Stimulated activated CD8-positive, alpha-beta memory T cell treated with anti-CD3 and anti-CD28 coated beads, Interleukin-7, amount 100 ng/mL, for 4 hours (primary cell): ENCODE results near the gene PLAGL2.
"Not testable (repeated sequence)": the region's sequence is repeated elsewhere in the genome, so short reads cannot be mapped to it uniquely, and the experiment has no call there.

ENCODE experiments used
- DNase-seq, 2 donors: peaks; one replicate each; pipeline ENCODE4 v3.0.0-alpha.2; 2020; ENCODE audit warnings: low read depth in 2 of 2

Gene PLAGL2, protein sequence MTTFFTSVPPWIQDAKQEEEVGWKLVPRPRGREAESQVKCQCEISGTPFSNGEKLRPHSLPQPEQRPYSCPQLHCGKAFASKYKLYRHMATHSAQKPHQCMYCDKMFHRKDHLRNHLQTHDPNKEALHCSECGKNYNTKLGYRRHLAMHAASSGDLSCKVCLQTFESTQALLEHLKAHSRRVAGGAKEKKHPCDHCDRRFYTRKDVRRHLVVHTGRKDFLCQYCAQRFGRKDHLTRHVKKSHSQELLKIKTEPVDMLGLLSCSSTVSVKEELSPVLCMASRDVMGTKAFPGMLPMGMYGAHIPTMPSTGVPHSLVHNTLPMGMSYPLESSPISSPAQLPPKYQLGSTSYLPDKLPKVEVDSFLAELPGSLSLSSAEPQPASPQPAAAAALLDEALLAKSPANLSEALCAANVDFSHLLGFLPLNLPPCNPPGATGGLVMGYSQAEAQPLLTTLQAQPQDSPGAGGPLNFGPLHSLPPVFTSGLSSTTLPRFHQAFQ

DNA sequence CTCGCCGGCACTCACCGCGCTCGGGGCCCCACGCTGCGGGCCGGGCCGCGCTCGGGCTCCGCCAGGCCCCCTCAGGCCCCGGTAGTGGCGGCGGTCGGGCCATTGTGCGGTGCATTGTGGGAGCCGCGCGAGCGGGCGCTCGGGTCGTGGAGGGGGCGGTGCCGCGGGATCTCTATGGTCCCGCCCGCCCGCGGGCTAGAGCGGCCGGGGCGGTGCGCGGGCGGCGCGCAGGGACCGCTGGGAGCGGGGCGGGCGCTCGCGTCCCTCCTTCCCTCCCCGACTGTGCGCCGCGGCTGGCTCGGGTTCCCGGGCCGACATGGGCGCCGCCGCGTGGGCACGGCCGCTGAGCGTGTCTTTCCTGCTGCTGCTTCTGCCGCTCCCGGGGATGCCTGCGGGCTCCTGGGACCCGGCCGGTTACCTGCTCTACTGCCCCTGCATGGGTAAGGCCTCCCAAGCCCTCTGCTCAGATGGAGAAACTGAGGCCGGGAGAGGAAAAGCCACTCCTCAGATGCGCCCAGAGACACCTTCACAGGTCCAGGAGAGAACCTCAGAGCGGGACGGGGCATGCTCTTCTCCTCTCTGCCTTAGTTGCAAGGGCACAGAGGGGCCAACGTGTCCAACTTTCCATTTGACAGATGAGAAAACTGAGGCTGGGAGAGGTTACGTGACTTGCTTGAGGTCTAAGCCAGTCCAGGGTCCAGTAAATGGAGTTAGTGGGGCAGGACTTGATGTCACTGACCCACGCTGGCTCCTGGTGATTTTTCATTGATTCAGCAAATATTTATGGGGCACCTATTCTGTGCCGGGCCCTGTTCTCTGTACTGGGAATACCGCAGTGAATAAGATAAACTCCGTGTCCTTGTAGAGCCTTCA lies at the start of gene PLAGL2, which contains the start of gene POFUT1:
TSS of gene PLAGL2 (minus strand) at position 118 of the 873 bp plus-strand sequence. CDS start 5,565 bp downstream, outside the sequence.
TSS of gene POFUT1 (plus strand) at position 255 of the 873 bp plus-strand sequence. CDS start at position 317, 62 bp downstream.
- DNase-seq = peak; percentile 72 to 87

DNA sequence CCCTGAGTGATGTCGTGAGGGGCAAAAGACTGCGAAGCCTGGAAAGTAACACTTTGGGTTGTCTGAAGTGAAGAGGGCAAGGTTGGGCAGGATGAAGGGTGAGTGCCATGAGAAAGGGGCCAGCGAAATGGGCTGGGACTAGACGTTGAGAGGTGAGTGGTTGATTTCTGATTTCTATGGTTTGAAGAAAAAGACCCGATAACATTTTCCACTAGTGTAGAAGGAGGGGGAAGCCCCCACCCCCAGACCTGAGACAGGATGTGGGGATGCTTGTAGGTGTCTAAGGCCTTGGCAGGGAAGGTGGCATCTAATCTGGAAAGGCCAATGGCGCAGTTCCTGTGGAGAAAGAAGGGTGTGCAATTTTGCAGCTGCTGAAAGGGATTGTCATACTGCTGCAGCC lies 44.6 kb upstream of the PLAGL2 start:
- DNase-seq = peak; percentile 68 to 83

DNA sequence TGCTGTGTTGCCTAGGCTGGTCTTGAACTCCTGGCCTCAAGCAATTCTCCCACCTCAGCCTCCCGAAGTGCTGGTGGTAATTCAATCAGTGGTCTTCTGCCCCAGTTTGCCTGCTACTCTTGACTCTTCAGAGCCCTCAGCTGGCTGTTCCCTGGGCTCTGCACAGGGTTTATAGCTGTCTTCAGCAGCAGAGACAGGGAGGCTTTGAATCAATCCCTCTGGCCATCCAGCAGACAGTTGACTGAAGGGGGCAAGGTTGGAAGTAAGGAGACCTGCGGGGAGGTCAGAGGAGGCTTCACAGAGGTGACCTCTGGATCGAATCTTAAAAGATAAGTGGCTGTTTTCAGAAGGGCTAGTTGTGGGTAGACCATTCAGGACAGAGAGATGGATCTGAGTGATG lies 43.9 kb upstream of the PLAGL2 start:
- DNase-seq = no peak

DNA sequence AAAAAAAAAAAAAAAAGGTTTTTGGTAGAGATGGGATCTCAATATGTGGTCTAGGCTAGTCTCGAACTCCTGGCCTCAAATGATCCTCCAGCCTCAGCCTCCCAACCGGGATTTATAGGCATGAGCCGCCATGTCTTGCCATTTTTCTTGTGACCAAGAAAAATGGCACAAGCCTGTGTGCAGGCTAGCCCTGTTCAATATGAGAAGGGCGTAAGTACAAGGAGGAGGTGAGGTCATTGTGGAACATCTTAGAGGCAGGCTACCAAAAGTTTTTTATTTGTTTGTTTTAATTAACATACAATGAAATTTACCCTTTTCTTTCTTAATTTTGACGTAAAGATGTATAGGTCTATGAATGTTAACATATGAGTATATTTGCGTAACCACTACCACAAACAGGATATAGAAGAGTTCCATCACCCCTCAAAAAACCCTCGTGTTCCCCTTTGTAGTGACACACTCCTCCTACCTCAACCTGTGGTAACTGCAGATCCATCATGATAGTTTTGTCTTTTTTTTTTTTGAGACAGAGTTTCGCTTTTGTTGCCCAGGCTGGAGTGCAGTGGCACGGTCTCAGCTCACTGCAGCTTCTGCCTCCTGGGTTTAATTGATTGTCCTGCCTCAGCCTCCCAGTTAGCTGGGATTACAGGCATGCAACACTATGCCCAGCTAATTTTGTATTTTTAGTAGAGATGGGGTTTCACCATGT lies 41.6 kb upstream of the PLAGL2 start:
- DNase-seq = peak in 1 of 2 donors; percentile 25

DNA sequence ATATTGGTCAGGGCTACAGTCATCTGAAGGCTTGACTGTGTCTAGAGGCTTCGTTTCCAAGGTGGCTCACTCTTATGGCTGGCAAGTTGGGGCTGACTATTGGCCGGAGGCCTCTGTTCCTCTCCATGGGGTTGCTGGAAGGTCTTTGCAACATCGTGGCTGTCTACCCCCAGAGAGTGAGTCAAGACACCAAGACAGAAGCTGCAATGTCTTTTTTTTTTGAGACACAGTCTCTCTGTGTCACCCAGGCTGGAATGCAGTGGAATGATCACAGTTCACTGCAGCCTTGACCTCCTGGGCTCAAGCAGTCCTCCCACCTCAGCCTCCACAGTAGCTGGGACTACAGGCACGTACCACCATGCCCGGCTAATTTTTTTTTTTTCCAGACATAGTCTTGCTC lies 40.5 kb upstream of the PLAGL2 start:
- no peak for DNase-seq

DNA sequence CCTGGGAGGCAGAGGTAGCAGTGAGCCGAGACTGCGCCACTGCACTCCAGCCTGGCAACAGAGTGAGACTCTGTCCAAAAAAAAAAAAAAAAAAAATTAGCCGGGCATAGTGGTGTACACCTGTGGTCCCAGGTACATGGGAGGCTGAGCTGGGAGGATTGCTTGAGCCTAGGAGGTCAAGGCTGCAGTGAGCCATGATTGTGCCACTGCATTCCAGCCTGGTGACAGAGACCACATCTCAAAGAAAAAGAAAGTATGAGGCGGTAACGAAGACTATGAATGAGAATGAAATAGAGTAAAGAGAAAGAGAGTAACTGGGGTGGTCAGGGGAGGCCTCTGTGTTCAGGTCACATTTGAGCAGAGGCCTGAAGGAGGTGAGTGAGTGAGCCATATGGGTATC lies 38.7 kb upstream of the PLAGL2 start:
- not testable (repeated sequence) for DNase-seq

DNA sequence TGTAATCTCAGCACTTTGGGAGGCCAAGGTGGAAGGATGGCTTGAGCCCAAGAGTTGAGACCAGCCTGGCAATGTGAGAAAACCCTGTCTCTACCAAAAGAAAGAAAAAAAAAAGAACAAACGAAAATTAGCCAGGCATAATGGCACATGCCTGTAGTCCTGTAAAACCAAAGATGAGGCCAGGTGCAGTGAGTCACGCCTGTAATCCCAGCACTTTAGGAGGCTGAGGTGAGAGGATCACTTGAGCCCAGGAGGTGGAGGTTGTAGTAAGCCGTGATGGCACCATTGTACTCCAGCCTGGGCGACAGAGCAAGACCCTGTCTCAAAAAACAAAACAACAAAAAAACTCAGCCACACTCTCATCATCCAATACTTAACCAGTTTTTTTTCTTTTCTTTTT lies 37.4 kb upstream of the PLAGL2 start:
- no peak for DNase-seq

DNA sequence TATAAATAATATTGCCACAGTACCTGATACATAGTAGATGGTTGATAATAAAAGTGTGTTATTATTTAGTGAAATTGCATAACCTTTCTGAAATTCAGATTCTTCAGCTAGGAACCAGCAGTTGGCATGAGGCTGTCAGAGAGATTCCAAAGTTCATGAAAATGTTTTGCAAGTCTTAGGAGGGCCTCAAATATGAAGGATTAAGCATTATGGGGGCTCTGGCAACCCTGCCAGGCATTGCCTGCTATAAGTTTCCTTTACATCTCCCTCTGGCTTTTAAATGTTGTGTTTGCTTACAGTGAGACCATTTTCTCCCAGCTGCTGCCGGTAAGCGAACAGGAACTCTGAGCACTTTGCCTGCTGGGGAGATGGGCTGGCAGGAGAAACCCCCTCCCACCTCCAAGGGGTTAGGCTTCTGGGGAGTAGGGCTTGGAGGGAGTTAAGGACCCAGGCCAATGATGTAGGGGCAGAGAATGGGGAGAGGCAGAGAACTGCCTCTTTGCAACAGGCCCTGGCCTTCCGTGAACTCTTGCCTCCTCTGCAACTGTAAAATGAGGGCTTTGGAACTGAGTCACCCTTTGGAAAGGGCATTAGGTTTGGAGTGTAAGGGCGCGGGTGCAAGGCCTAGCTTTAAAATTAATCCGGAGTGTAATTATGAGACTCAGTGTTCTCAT lies 36.7 kb upstream of the PLAGL2 start:
- no peak for DNase-seq

DNA sequence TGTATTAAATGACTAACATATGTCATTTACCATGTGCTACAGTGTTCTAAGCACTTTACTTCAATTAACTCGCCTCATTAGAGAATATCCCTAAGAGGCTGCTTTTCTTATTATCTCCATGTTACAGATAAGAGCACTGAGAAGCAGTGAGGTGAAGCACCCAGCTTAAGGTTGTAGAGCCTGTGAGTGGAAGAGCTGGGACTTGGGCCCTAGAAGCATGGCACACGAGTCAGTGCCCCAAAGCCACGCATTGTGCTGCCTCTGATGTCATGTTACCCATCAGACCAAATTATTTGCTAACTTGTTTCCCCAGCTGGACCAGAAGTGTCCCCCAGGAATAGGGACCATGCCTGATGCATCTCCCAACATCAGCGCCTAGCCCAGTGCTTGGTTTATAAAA lies 34.3 kb upstream of the PLAGL2 start:
- no peak for DNase-seq

DNA sequence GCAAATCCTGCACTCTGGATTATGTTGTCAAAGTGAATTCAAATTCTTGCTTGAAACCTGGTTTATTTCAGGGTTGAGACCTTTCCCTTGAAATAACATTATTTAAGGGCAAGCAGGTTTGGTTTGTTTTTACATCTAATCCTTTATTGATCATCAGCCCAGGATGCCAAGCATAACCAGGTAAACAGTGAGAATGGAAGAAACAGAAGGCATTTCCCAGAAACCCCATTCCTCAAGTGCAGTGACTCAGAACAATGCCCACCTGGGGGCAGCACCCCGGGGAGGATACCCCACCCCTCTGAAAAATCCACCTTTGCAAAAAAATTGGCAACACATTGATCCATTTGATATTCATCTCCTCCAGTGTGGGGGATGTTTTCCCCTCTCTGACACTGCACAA lies 32.7 kb upstream of the PLAGL2 start:
- no peak for DNase-seq

DNA sequence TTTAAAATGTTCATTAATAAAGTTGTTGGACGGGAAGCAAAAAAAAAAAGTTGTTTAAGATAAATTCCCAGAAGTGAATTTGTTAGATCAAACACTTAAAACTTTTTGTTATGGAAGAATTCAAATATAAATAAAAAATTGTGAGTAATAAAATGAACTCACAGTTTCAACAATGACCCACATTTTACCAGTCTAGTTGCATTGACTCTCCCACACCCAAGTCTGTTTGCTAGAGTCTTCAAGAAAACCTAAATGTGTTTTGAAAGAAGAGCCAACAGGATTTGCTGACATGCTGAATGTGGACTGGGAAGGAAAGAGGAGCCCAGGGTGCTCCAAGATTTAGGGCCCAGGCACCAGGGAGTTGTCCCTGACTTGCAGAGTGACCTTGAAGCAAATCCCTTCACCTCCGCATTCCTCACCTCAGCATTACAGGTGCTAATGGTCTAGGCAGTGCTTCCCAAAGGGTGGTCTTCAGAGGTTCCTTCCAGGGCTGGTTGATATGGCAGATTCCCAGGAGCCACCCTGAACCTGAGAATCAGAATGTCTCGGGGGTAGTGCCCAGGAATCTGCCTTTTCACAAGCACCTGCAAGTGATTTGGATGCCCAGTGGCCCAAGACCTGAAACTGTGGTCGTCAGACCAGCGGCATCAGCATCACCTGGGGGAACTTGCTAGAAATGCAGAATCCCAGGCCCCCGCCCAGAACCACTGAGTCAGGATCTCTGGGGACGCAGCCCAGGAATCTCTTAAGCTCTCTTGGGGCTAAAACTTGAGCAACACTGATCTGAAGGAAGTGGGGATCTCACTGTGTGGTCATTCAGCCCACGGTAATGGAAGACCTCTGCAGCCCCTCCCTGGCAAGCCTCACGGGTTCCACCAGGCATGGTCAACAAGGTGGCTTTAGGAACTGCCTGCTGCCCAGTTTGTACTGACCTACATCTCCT lies 31.2 kb upstream of the PLAGL2 start:
- DNase-seq = no peak

DNA sequence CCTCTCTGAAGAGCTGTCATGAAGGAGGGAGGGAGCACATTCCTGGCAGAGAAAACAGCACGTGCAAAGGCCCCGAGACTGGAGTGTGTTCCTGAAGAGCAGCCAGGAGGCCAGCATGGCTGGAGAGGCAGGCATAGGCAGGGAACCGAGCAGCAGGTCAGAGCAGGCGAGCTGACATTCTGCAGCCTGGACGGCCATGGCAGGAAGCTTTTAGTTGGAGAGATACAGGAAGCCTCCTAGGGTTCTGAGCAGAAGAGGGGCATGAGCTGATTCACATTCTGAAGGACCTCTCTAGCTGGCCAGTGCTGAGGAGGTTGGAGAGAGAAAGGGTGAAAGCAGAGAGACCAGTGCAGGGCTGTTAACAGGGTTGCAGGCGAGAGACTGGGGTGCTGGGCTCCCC lies 29.9 kb upstream of the PLAGL2 start:
- no peak for DNase-seq

DNA sequence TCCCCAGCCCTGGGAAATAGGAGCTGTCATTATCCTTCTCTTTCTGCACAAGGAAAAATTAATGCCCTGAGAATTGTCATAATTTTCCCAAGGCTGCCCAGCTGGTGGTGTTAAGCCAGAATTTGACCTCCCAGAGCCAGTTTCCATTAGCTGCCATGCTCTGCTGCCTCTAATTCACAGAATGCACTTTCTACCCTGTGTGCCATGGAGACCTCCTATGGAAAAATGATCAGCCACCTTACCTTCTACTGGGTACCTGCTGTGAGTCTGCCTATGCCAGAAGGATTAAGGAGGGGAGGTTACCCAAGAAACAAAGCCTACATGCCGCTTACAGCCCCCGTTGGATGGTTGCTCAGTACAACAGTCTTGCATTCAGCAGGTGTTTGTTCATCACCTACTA lies 29.3 kb upstream of the PLAGL2 start:
- no peak for DNase-seq

DNA sequence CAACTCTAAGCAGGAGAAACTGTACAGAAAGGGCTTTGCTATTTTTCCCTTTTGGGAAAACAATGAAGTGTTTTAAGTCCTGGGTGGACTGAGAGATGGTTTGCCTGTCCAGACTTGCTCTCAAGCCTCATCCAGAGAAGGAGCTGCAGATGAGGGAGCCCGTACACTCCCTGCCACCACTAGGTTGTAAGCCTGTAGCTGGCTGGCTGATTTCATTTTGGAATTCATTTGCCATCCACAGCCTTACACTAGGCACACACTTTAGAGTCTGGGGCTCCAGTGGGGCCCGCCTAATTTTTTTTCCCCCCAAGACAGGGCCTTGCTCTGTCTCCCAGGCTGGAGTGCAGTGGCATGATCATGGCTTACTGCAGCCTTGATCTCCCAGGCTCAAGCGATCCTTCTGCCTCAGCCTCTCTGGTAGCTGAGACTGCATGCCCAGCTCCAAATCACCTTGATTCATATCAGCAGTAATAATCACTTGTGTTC lies 28.5 kb upstream of the PLAGL2 start:
- DNase-seq = no peak

DNA sequence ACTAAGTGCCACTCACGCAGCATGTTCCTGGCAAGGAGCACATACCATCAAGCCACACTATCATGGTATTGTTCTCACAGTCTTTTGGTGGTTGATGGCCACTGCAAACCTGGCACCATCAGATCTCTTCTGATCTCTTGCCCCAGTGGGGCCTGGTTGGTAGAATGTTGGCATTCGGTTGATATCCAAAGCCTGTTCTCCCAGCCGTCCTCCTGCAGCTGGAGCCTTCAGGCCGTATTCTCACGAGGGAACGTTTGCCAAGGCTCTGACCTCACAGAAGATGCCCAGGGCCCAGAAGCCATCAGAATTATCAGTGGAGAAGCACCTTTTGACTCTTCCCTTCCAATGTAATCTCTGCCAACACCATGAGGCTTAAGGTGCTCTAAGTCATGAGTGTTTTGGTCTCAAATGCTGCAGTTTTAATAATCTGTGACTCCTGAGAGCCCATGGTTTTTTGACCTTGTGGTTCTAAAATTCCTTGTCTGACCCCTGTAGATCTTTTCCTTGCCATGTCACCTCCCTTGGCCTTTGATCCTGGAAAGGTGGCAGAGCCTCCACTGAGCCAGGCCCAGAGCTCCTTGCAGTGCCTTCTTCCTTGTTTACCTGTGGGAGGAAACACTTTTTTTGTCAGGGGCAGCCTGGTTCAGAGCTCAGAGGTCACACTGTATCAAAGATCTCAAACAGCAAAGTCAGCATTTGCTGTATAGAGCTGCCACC lies 27.9 kb upstream of the PLAGL2 start:
- no peak for DNase-seq

DNA sequence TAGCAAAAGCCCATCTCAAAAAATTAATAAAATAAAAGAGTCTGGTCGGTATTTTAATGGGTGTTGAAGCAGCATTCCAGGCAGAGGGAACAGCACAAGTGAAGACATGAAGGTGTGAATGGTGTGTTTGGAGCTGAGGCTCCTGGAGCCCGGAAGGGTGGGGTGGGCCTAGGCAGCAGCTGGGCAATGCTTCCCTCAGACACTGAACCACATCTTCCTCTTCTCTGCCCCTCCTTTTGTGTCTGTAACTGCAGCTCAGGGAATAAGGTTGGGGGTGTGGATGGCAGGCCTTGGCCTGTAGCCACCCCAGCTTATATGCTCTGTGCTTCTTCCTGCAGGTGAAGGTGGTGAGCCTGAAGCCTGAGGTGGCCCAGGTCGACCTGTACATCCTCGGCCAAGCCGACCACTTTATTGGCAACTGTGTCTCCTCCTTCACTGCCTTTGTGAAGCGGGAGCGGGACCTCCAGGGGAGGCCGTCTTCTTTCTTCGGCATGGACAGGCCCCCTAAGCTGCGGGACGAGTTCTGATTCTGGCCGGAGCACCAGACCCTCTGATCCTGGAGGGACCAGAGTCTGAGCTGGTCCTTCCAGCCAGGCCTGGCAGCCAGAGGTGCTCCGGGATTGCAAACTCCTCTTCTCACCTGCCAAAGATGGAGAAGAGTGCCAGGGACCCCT lies 26.7 kb upstream of the PLAGL2 start:
- no peak for DNase-seq

DNA sequence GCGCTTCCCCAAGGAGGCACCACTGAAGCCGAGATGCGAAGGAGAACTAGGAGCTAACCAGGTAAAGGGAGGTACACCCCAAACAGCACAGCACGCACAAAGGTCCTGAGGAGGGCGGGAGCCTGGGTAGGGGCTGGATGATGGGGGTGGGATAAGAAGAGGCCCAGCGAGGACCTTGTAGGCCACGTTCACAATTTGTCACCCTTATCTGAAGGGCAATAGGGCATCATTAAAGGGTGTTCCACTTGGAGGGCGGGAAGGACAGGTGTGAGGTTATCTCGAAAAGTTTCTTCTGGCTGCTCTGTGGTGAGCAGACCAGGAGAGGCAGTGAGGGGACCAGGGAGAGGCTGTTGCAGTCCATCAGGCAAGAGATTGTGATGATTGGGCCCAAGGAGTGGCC lies 25.7 kb upstream of the PLAGL2 start:
- no peak for DNase-seq

DNA sequence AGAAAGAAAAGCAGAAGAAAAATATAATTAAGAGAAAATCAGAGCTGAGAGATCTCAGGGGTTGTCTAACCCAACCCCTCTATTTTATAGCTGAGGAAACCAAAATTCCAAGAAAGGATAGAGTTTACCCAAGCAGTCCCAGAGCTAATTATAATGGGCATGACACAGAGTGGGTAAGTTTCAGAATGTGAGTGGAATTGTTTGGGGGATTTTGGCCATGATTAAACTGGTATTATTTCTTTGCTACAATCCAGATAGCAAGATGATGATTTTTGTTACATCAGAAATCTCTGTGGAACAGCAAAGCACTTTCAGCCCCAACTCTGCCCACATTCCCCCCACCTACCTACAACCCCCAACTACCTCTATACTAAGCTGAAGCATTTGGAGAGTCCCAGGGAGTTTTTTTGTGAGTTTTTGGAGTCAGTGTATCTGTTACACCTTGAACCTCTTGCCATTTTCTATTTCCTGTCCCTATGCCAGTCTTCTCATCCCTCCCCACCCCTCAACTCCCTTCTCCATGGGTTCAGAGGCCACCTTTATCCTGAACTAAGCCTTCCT lies 24.9 kb upstream of the PLAGL2 start:
- DNase-seq = no peak
